AG09309 (cell line): ENCODE measurements around the gene ATRNL1.

Experiments
- DNase-seq: peaks from one replicate; pipeline ENCODE4 v3.0.0-alpha.2; 2010; ENCODE audit warnings: low read depth
- H3K4me3 ChIP-seq: 2 replicates; pipeline ENCODE4 v1.5.1; 2011; ENCODE audit warnings: mild to moderate bottlenecking, low read depth, low read length, moderate library complexity; ENCODE audit not compliant: control insufficient read depth
- CTCF ChIP-seq: IDR thresholded peaks from 2 replicates; pipeline ENCODE4 v1.5.1; 2011; ENCODE audit warnings: mild to moderate bottlenecking, low read depth, low read length, inconsistent platforms; ENCODE audit not compliant: insufficient read depth, control insufficient read depth; ENCODE audit errors: missing control alignments

Gene ATRNL1

DNA sequence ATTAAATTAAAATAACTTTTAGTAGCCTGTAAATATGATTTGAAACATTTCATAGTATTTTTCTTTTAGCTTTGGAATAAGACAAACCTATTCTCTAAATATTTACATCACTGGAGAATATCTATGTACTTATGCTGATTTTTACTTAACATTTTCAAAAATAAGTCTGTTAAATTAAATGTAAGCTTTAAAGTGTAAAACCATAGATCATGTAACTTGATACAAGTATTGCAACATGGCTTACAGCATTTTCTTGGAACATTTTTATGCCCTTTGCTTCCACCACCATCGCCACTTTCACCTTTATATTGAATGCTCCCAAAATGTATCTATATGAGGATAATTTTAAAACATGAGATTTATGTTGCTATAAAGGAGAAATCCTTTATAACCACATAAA, 752.8 kb downstream of the ATRNL1 start:
- no peak for TF ChIP-seq CTCF
- DNase-seq, result no peak
- no peak overlapping the region for H3K4me3 ChIP-seq

GRCh38 chr10:115846528-115846927, 753.4 kb downstream of the ATRNL1 start:
- no peak for DNase-seq
- no peak overlapping the region for H3K4me3 ChIP-seq
- TF ChIP-seq CTCF, result no peak

DNA sequence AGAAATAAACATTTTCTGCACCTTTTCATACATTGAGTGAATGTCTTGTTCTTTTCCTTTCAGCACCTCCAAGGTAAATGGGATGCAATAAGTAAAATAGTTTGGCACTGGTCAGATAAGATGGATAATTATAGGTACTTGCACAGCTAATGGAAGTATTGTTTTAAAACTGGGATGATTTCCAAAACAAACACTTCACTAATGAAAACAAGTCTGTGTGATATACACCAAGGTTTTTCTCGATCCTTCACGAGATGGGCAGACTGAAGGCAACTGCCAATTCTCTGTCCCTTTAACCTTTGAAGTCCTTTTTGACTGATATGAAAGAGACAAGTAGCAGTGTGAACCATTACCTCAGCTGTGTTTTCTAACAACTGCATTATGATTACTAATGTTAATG, 756.0 kb downstream of the ATRNL1 start:
- H3K4me3 ChIP-seq, result no peak overlapping the region
- no peak for DNase-seq
- no peak for TF ChIP-seq CTCF

DNA sequence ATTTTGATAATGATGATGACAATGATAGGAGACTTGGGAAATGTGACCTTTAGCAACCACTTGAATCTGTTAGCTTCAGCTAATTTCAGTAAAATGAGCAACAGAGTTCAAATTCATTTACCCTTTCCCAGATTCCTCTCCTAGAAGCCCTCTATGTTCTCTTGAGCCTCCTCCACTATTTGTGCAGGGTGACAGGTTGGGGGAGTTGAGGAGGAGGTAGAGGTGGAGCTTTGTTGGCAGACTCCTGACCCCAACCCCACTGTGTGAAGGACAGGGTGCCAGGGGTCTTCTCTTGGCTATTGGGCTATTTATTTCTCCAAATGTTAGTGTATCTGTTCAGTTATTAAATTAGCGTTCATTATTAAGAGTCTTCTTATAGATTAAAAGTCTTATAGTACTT, 757.5 kb downstream of the ATRNL1 start:
- TF ChIP-seq CTCF, result no peak
- H3K4me3 ChIP-seq, result no peak overlapping the region
- DNase-seq, result no peak

GRCh38 chr10:115851695-115852094, 758.5 kb downstream of the ATRNL1 start:
- no peak for TF ChIP-seq CTCF
- H3K4me3 ChIP-seq, result no peak overlapping the region
- no peak for DNase-seq

GRCh38 chr10:115854740-115855435, 761.7 kb downstream of the ATRNL1 start:
- no peak for TF ChIP-seq CTCF
- DNase-seq, result no peak
- H3K4me3 ChIP-seq, result no peak overlapping the region
